NCI-H1417 (cell line): ENCODE data around the gene ETV7.
A peak's percentile ranks its signal among the peaks of the same experiment; 100 is the strongest.

Experiments
- DNase-seq, 3 experiments: peaks; one replicate each; lab custom pipeline; 2025; lab: John Stamatoyannopoulos, UW

Gene ETV7

DNA sequence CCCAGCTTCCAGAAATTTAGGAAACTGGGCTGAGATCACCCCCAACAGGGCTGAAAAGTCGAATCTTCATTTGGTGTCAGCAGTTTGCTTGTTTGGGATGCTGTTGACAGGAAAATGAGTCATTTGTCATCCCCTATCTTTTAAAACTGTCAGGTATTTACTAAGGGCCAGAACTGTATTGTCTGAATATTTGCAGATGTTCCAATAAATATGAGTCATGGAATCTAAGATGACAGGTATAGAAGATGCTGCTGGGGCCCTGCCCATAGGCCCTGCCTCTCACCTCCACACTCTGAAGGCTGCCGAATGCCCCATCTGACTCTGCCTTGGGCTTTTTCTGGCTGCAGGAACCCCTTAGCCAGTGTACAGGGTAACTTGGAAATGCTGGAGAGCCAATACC is 3.9 kb downstream of the ETV7 start:
- DNase-seq = no peak

DNA sequence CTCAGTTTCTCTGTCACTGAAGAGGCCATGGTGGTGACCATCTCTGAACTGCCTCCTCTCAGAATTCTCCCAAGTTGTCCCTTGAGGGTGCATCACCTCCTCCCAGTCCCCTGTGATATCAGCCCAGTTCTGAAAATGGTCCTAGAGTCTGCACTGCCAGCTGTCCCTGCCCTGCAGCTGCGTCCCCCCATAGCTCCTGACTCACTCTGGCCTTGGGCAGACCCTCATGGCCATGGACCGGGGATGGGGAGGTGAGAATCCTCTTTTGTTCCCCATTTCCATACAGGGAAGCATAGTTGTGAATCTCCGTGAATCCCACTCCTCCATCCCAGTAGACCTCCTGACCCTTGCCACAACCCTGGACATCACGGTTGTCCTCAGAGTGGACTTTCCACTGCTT is 4.5 kb downstream of the ETV7 start:
- DNase-seq = no peak

DNA sequence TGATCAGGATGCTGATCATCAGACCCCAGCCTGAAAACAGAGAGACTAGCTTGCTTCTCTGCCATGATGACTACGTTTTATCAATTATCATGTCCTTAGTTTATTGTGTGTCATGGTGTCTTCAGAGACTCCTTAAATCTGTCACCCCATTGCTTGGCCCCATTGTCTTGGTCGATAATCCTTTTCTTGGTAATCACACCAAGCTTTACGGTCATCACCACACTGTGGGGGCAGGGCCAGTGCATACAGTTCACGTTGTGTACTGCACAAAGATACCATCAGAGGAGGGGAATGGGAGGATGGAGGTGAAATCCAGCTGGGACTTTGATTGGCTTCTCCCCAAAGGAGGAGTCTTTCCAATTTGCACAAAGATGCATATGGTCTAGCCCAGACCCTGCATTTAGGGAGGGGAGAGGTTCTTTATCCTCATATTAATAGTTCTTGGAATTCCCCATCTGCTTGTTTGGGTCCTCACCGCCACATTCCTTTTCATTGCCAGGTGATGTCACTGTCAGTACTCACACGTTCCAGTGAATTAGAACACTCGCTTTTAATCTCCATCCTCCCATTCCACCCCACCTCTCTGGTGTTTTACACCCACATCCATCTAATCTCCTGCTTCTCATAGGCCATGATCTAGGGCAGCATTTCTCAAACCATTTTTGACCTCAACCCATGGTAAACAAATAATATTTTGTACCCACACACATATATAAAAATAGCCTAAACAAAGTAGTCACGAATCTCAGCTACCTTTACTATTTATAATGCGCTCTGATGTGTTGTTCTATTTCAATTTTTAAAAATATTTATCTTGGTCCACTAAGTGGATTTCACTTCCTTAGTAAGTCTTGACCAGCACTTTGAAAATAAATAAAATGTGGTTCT is 5.7 kb downstream of the ETV7 start:
- no peak for DNase-seq

DNA sequence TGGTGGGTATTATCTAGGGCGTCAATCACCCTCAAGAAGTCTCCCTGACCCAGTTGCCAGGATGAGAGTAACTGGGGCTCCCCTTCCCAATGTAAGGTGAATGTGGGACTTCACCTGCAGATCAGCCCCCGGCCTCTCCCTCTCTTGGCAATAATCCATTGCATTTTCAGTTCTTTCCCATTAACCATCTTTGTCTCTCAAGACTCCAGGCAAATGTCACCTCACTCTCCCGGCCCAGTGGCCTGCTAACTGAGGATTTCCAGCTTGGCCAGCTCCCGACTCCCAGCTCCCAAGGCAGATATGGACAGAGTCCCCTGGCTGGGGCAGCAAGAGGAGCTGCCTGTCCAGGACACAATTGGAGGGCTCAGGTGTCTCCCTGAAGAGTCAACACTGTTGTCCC is 7.3 kb downstream of the ETV7 start:
- DNase-seq = no peak

DNA sequence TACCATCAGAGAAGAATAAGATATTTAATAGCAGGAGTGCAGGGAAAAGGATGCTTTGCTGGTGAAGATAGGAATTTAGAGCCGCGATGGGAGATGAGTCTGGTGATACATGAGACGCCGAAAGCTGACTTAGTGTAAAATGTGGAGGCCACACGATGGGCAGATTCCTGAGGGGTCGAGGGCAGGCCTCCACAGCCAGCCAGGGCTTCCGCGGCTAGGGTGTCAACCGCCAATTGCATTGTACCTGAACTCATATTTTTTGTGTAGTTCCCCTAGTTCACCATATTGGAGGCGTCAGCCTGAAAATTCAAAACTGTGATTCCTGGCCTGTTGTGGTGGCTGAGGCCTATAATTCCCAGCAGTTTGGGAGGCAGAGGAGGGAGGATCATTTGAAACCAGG is 8.5 kb downstream of the ETV7 start:
- DNase-seq = no peak

DNA sequence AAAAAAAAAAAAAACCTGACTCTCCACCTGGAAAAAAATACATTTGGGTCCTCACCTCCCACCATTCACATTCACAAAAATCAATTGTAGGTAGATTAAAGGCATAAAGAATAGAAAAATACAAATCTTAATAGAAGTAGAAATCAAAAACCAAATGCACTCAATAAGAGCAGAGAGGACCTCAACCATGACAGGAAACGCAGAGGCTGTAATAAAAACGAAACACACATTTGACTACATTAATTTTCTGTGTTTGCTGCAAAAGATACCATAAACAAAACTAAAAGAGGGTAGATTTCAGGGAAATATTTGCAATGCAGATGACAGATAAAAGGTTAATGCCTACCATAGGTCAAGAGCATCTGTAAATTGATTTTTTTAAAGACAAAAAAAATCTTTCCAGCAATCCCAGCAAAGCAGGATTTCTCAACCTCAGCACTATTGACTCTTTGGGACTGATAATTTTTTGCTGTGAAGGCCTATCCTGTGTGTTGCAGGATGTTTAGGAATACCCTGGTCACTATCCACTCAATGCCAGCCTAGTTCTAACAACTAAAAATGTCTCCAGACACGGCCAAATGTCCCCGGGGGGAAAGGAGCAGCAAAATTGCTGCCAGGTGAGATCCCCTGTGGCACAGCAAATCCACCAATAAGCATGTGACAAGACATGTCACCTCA is 9.1 kb downstream of the ETV7 start:
- no peak for DNase-seq

DNA sequence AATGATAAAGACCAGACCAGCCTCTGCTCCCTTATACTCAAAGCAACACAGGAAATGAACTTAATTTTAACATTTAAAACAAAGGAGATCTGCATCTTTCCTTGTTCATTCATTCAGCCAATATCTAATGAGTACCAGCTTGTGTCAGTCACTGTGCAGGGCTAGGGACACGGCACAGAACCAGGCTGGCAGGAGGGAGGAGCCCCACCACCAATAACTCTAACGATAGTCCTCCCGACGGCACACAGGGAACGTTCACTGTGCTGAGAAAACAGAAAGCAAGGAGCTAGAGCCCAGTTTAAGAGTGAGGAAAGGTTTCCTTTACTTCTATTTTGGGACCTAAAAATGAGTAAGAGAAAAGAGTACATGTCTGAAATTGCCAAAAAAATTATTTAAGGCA is 9.9 kb downstream of the ETV7 start:
- DNase-seq = no peak

DNA sequence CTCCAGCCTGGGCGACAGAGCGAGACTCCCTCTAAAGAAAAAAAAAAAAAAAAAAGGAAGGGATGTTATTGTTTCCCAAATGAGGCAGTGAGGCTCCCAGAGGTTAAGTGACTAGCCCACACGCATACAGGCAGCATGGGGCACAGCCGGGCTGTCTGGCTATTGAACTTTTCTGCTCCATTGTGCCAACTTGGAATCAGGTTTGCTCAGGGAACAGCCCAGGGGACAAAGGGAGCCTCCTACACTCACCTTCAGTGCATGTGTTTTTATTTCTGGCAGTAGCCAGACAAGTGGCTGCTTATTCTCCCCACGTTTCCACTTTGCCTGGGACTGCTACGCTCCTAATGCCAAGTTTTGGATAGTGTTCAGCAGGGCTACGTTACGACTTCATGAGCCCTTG is 10.7 kb downstream of the ETV7 start:
- no peak for DNase-seq

DNA sequence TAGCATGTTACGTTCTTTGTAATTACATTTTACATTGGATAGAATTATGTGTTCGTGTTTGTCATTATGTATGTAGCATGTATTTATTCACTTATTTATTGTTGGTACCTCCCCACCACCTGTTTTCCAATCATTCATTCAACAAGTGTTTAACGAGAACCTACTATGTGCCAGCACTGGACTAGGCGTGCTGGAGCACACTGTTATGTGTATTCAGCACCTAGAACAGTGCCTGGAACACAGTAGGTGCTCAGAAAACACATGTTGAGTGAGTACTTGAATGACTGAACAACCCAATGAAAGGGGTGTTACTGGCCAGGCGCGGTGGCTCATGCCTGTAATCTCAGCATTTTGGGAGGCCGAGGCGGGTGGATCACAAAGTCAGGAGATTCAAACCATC is 11.3 kb downstream of the ETV7 start:
- DNase-seq = no peak

DNA sequence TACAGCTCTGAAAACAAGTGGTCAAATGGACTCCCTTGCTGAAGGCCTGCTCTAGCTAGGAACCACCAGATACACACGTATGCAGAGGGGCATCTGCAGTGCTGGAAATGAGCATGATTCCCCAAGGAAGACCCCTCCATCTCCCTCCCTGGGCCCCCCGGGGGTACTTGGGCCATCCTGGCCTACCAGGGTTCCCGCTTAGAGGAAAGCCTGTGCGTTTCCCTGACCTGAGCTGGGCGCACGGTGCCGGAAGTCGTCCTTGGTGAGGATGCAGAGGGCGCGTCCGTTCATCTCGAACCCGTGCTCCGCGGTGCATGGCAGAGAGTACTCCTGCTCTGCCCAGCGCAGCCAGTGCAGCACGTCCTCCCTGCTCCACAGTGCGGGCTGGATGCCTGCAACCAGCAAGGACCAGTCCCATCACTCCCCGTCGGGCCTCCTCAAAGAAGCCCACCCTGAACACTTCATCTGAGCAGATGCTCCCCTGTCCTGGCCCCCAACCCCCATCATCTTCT is 11.8 kb downstream of the ETV7 start:
- DNase-seq = no peak

DNA sequence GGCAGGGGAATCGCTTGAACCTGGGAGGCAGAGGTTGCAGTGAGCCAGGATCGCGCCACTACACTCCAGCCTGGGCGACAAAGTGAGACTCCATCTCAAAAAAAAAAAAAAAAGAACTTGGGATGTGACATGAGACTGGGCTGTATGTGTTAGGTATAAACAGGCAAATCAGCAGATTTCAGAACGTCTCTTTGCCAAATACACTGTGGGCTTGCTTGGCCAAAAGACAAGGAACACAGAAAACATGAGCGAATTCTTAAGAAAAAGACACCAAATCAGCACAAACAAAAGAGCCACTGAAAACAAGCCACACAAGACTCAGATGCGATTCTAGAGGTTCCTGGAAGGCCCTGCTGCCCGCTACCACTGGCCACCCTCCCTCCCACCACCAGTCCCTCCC is 12.5 kb downstream of the ETV7 start:
- DNase-seq = no peak

DNA sequence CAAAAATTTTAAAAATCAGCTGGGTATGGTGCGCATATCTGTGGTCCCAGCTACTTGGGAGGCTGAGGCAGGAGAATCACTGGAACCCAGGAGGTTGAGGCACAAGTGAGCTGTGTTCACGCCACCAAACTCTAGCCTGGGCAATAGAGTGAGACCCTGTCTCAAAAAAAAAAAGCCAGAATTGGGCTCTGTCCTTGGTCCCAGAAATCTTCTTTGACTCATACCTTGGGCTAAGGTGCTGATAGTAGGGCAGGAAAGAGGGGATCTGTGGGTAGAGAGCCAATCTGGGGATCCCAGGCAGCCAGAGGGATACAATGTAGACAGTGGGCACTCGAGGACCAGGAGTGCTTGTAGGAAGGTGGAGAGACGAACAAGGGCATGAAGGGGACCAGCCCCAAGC is 13.3 kb downstream of the ETV7 start:
- no peak for DNase-seq

DNA sequence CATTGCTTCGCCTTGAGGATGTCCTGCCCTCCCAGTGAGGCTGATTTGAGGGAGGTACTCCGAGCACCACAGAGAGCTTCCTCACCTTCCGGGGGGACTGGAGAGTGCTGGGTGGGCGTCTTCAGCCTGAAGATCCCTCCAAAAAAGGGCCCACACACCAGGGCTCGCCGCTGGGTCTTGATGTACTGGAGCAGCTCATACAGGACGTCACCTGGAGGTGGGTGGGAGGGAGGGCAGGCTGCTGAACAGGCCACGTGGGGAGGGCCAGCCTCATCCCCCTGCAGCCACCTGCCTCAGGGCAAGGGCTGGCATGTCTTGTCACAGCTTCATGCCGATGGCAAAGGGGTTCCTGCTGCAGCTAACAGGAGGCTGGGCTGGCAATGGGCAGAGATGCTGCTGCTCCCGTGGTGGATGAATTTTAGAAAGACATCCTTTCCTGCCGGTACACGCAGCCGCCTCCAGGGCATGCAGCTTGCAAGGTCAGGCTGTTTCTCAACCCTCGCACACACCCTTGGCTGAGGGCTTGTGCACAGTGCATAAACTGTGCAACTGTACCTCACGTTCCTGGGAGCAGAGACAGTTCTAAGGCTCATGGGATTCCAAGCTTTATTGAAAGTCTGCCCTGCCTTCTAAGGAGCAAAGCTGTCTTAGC is 14.0 kb downstream of the ETV7 start:
- DNase-seq = peak in 2 of 3 experiments; percentile 30 to 50

DNA sequence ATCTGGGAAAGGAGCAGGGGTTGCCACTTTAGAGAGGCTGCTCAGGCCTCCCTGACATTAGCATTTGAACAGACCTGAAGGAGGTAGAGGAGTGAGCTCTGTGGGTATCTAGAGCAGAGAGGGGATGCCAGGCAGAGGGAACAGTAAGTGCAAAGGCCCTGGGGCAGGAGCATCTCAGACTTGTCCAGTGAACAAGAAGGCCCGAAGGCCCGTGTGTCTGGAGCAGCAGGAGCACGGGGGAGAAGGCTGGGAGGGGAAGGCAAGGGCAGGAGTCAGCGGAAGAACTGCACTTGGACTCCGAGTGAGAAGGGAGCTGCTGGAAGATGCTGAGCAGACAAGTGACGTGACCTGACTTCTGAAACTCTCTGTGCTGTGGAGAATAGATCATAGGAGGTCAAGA is 15.4 kb downstream of the ETV7 start:
- DNase-seq = no peak

DNA sequence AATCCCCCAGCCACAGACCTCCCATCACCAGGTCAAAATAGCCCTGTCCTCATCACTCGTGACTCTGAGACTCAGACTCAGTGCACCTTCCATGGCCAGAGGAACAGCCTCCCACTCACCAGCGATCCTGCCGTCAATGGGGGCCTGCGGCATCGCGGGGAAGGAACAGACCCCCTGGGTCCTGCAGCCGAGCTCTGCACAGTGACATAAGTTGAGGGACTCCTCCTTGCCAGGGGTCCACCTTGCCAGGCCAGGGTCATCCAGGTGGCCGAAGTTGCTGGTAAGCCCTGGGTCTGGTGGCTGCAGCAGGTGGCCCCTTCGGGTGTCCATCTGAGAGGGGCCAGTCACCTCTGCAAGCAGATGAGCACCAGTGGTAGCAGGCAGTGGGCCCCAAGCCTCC is 16.3 kb downstream of the ETV7 start:
- no peak for DNase-seq

DNA sequence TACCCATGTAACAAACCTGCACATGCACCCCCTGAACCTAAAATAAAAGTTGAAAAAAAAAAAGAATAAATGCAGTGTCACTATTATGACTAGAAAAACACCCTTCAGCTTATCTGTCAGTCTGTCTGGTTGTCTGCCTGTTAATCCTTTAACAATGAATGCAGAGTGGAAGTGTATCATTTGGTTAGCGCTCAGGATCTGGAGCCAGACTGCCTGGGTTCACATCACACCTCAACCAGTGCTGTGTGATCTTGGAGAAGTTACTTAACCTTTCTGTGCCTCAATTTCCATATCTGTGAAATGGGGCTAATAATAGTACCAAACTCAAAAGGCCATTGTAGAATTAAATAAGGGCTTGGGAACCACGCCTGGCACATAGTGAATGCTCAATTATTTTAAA is 16.8 kb downstream of the ETV7 start:
- no peak for DNase-seq

DNA sequence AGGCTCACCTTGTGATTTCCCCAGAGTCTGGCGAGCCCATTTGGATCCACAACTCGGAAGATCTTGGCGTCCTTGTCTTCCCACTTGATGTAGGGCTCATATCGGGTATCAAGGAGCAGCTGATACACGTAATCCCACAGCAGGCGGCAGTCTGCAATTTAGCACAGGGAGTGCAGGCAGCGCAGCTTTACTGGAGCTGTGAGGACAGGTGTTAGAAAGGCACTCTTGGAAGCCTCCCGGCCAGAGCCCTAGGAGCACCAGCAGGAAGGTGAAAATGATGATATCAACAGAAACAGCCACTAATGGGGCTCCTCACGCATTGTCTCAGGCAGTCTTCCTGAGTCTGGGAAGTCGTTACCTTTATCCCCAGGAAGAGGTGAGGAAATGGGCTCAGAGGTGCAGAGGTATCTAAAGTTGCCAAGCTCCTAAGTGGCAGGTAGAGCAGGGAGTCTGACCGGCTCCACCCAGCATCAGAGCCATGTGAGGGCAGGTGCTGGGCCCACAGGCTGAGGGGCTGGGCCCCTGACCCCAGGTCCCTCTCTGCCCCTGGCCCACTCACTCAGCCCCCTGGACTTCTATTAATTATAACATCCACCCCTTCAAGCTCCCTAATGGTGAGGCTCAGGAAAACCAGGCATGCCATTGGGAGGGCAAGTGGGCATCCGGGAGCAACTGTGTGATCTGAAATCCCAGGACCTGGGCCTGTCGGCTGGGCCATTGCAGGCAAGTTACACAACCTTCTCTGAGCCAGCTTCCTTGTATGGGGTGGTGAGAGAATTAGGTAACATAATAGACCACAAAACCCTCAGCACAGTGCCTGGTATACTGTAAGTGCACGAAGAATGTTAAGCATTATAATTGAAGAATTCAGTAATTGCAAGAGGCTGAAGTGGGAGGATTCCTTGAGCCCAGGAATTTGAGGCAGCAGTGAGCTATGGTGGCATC is 18.3 kb downstream of the ETV7 start:
- peak; percentile 82 to 97 (median 86) for DNase-seq

DNA sequence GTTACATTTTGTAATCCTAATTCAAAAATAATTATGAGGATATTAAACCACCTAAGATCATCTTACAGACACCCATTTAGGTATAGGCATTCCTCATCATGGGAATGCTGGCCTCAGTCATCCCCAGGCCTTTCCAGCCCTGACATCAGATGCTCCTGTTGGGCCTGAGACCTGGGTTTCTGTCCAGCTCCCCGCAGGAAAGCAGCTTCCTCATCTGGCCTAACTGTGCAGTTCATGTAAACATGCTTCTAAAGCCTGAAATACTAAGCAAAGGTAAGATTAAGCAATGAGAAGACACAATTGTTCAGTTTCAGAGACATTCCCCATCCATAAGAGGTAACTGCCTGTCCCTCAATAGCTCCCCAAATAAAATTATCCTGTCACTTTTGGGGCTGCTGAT is 19.0 kb downstream of the ETV7 start:
- DNase-seq = no peak

DNA sequence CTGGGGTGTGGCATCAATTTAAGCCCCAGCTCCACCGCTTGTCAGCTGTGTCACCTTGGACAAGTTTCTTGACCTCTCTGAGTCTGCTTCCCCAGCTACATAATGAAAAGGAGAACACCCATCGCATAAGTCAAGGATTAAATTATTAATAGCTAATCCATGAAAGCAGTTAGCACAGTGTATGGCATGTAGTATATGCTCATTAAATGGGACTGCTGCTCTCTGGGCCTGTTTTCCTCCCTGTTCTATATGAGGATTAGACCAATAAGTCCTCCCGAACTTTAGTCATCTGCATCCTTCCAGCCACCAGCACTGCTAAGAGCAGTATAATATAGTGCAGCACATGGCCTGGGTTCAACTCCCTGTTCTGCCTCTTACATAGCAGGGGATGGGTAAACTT is 19.7 kb downstream of the ETV7 start:
- no peak for DNase-seq

DNA sequence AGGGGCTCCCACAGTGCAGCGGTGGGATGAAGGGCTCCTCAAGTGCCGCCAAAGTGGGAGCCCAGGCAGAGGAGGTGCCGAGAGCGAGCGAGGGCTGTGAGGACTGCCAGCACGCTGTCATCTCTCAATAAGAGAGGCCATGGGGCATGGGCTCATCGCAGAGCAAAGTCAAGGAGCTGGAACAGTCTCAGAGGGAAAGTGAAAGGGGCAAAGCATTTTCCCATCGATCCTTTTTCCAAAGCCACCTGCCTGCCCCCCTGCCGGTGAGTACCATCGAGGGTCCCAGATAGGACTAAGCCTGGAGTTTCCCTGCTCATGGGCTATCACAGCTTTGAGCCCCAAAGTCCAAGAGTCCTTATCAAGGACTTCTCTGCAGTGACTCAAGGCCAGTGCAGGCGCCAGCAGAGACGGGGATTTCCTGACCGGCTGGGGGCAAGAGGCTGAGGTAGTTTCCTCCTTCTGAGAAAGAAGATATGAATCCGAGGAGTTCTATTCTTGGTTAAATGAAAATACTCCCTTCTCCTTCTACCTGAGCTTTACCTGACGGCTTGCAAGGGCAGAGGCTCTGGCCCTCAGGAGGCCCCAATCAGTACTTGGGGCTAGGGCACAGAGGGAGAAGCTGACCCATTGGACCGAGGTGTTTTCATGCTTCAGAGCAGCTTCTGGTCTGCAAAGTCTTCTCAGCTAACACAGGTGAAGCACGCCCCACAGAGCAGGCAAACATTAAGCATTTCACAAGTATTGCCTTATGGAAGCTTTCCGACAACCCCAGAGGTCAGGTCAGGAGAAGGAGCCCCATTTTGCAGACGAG is 22.6 kb downstream of the ETV7 start:
- DNase-seq = no peak
